IPS-18a (cell line): ENCODE results near the gene ESRRB.

Experiments used
- H3K27ac ChIP-seq: one replicate; pipeline ENCODE4 v1.5.1; 2013; ENCODE audit warnings: low read length
- H3K27me3 ChIP-seq: one replicate; pipeline ENCODE4 v1.6.1; 2013; ENCODE audit warnings: mild to moderate bottlenecking, low read length; ENCODE audit not compliant: control insufficient read depth, insufficient read depth
- H3K36me3 ChIP-seq: one replicate; pipeline ENCODE4 v1.6.1; 2013; ENCODE audit warnings: low read depth, low read length; ENCODE audit not compliant: control insufficient read depth
- H3K4me1 ChIP-seq: one replicate; pipeline ENCODE4 v1.6.1; 2013; ENCODE audit warnings: low read depth, low read length; ENCODE audit not compliant: control insufficient read depth
- H3K4me3 ChIP-seq: one replicate; pipeline ENCODE4 v1.5.1; 2013; ENCODE audit warnings: low read length
- H3K9ac ChIP-seq: one replicate; pipeline ENCODE4 v1.6.1; 2013; ENCODE audit warnings: mild to moderate bottlenecking, low read length, moderate library complexity
- H3K9me3 ChIP-seq: one replicate; pipeline ENCODE4 v1.6.1; 2013; ENCODE audit warnings: low read depth, low read length; ENCODE audit not compliant: control insufficient read depth

ESRRB gene

DNA sequence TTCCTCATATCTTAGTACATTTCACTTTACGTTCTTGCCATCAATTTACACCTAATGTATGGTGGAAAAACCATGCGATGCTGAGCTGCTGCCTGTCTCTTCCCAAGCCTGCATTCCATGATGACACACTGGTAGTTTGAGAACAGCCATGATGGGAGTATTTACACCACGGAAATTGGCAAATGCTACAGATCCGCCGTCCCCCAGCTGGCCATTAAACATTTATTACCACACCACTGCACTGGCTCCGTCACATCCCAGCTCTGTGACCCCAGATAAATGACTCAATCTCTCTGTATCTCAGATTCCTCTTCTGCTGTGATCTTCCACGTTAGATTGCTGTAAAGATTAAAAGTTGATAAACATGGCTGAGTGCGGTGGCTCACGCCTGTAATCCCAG lies 13.9 kb downstream of the ESRRB start:
- H3K9me3 ChIP-seq, result no peaks in the 10 kb centered on the region

DNA sequence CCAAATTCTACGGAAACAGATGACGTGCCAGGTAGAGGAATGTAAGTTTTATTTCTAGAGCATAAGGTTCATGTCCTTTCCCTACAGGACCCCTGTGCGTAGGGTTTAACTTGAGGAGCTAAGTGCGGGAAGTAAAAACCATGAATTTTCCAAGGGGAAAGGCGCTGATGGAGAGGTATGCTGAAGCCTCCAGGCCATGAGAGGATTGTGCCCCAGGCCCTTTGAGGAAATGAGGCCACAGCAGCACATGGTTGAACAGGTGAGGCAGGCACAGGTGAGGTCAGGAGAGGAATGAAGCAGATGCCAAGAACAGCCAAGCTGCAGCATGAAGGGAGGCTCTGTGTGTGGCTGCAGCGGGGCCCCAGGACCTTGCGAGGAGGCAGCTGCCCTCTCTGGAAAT lies 14.7 kb downstream of the ESRRB start:
- Histone ChIP-seq H3K9ac (no peak overlapping the region), H3K4me1 (peaks cover 6% of the 10 kb centered on the region), H3K27me3 (no peaks in the 10 kb centered on the region), H3K9me3 (no peaks in the 10 kb centered on the region), H3K4me3 (no peak overlapping the region), H3K36me3 (no peaks in the 10 kb centered on the region), H3K27ac (no peak overlapping the region)

More for the DNA sequence above, 13.9 kb downstream of the ESRRB start:
- no peaks in the 10 kb centered on the region for H3K36me3 ChIP-seq
- no peak overlapping the region for H3K9ac ChIP-seq
- H3K4me1 ChIP-seq, result peaks cover 6% of the 10 kb centered on the region
- H3K27ac ChIP-seq, result no peak overlapping the region
- H3K4me3 ChIP-seq, result no peak overlapping the region
- no peaks in the 10 kb centered on the region for H3K27me3 ChIP-seq

DNA sequence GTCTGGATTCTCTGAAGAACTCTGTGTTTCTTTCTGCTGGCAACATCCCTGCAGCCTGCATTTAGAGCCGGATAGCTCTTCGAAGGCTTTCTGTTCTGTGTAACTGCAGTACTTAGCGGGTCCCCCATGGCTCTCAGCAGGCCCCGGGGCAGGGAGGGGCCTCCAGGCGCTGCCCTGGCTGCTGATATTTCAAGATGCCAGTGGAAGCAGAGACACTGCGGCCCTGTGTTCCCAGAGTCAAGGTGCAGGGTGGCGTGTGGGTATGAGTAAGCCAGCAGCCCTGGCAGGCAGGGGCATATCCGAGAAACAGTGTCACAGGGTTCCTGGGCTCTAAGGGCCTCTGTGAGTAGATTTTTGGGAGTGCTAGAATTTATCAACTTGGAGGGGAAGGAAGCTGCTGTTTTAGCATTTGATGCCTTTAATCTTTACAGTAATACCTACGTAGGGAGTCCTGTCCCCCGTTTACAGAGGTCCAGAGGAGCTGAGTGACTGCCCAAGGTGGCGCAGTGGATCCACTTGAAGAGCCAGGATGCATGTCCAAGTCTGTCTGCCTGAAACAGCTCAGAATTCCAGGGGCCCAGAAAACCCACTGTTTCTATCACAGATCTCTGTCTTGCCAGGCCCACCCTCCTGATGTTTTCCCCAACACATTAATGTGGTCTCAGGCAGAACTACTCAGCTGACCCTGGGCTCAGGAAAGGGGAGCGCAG lies 16.2 kb downstream of the ESRRB start:
- Histone ChIP-seq H3K9me3 (no peaks in the 10 kb centered on the region), H3K27ac (no peak overlapping the region), H3K36me3 (no peaks in the 10 kb centered on the region), H3K4me3 (no peak overlapping the region), H3K9ac (no peak overlapping the region), H3K4me1 (peaks cover 2% of the 10 kb centered on the region), H3K27me3 (no peaks in the 10 kb centered on the region)

DNA sequence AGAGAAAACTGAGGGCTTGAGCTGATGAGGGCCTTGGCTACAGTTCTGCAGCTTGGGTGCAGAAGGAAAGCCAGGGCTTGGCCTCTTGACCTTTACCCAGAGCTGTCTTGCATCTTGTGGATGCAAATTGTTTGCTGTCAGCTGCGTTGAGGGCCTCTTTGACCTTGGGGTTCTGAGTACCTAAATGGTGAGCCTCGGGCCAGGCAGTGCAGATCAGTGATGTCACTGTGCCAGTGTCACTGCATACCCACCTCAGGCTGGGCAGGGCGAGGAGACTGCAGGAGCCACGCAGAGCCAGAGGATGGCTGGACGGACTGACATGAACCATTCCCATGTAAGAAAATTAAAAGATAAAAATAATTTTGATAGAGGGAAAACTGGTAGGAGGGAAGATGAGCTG lies 18.6 kb downstream of the ESRRB start:
- Histone ChIP-seq H3K9me3 (no peaks in the 10 kb centered on the region), H3K9ac (no peak overlapping the region), H3K4me1 (peaks cover 2% of the 10 kb centered on the region), H3K36me3 (no peaks in the 10 kb centered on the region), H3K27ac (no peak overlapping the region), H3K4me3 (no peak overlapping the region), H3K27me3 (no peaks in the 10 kb centered on the region)

DNA sequence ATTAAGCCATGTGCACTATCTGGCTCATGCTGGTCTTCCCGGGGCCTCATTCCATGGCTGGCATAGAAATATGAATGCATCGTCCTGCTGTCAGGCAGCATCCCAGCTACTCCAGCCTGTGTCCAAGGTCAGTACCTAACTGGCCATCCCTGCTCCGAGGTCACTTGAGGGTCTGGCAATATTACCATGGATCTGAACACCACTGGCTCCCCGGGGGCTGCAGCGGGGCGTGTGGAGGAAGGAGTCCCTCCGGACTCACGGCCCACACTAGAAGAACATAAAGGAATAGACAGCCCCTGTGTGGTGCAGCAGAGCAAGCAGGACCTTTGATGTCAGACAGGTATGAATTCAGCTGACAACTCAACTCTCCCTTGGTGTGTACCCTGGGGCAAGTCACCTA lies 19.2 kb downstream of the ESRRB start:
- H3K9me3 ChIP-seq, result no peaks in the 10 kb centered on the region
- H3K4me3 ChIP-seq, result no peak overlapping the region
- peaks cover 2% of the 10 kb centered on the region for H3K4me1 ChIP-seq
- no peak overlapping the region for H3K27ac ChIP-seq
- H3K27me3 ChIP-seq, result no peaks in the 10 kb centered on the region
- H3K36me3 ChIP-seq, result no peaks in the 10 kb centered on the region
- H3K9ac ChIP-seq, result no peak overlapping the region

DNA sequence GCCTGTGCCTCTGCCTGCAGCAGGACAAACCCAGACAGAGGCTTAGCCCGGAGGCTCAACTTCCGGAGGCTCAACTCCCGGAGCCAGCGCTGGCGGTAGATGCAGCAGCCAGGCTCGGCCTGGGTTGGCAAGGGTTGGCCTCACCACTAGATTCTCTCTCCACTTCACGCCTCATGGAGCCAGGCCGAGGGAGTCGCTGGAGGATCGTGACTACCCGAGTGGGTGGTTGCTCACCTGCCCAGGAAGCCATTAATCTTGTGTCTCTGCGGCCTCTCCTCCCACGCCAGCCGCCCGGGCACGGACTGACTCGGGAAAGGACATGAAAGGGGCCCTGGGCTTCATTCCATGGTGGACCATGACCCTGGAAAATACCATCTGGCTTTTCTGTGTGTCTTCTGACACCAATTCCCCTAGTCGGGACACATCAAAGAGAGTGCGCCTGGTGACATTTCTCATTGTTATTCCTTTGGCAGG lies 20.8 kb downstream of the ESRRB start:
- Histone ChIP-seq H3K27me3 (no peaks in the 10 kb centered on the region), H3K9ac (no peak overlapping the region), H3K36me3 (no peaks in the 10 kb centered on the region), H3K27ac (no peak overlapping the region), H3K4me3 (no peak overlapping the region), H3K9me3 (no peaks in the 10 kb centered on the region), H3K4me1 (peaks cover 2% of the 10 kb centered on the region)

DNA sequence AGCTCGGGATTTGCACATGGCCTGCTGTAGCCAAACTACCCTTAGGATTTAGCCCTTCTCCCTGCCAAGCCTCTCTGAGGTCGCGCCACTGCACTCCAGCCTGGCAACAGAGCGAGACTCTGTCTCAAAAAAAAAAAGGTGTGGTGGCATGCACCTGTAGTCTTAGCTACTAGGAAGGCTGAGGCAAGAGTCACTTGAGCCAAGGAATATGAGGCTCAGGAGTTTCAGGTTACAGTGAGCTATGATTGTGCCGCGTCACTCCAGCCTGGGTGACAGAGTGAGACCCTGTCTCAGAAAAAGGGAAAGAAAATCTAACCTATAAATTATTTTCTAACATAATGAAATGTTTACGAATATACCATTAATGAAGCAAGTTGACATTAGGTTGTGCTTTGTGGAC lies 29.7 kb downstream of the ESRRB start:
- H3K27me3 ChIP-seq, result no peaks in the 10 kb centered on the region
- H3K4me3 ChIP-seq, result no peak overlapping the region
- no peaks in the 10 kb centered on the region for H3K9me3 ChIP-seq
- H3K4me1 ChIP-seq, result peaks cover 8% of the 10 kb centered on the region
- no peaks in the 10 kb centered on the region for H3K36me3 ChIP-seq
- no peak overlapping the region for H3K27ac ChIP-seq
- H3K9ac ChIP-seq, result no peak overlapping the region

DNA sequence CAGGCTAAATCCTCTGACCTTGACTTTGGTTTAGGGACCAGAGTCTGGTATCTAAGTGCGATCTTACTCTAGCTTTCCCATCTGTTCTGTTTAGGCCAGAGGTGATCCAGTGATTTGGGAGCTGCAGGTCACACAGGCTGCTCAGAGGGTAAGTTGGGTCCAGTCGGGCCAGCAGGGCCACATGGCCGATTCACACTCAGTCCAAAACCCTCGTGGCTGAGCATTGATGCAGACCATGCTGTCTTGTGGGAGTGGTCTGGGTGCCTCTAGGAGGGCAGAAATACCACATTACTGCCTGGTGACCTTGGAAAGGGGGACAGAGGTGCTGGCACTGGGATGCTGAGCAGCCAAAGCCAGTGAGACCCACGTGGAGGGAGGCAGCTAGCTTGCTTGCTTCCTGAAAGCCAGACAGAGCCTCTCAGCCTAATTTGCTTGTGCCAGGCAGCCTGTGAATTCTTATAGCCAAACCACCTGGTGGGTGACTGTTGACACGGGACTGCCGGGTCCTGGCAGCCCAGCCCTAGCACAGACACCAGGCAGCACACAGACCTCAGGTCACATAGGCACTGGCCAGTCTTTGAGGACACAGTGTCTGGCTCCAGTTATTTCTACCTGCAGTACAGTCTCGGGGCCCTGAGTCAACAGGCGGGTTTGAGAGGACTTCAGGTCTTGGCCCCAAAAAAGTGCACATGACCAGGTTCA lies 31.7 kb downstream of the ESRRB start:
- H3K9me3 ChIP-seq, result no peaks in the 10 kb centered on the region
- no peak overlapping the region for H3K27ac ChIP-seq
- no peaks in the 10 kb centered on the region for H3K36me3 ChIP-seq
- H3K27me3 ChIP-seq, result no peaks in the 10 kb centered on the region
- H3K4me3 ChIP-seq, result no peak overlapping the region
- no peak overlapping the region for H3K9ac ChIP-seq
- H3K4me1 ChIP-seq, result peaks cover 8% of the 10 kb centered on the region

DNA sequence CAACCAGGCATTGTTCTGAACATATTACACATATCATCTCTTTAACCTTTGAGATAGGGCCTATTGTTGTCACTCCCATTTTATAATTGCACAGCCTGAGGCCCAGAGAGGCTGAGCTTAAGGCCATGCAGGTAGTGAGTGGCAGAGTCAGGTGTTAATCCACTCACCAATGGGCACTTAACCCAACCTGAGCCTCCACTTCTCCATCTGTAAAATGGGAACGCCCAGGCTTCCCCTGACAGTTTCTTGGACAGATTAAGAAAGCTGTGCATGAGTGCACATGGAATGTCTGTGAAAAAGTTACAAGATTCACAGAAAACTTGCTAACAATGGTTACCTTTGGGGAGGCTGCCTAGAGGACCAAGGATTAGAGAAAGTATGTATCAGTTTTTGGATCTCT lies 32.9 kb downstream of the ESRRB start:
- H3K4me1 ChIP-seq, result peaks cover 14% of the 10 kb centered on the region
- H3K36me3 ChIP-seq, result no peaks in the 10 kb centered on the region
- no peaks in the 10 kb centered on the region for H3K27me3 ChIP-seq
- no peak overlapping the region for H3K4me3 ChIP-seq
- H3K9me3 ChIP-seq, result no peaks in the 10 kb centered on the region
- H3K9ac ChIP-seq, result no peak overlapping the region
- H3K27ac ChIP-seq, result no peak overlapping the region

DNA sequence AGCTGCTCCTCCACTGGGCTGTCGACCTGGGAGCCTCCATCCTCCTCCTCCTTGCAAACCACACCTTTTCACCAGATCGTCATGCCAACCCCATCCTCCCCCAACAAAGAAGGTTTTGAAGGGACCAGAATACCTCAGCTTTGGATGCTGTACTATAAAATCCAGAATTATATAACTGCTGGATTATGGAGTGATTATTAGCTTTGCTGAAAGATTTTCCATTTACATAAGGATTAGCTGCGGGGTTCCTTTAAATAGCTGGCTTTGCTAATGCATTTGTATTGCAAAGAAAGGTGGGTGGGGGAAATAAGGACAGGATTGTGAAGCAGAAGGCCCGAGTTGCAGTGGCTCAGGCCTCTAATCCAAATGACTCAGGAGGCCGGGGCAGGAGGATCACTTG lies 36.6 kb downstream of the ESRRB start:
- no peak overlapping the region for H3K27ac ChIP-seq
- H3K27me3 ChIP-seq, result no peaks in the 10 kb centered on the region
- H3K9me3 ChIP-seq, result no peaks in the 10 kb centered on the region
- H3K9ac ChIP-seq, result no peak overlapping the region
- peaks cover 14% of the 10 kb centered on the region for H3K4me1 ChIP-seq
- no peaks in the 10 kb centered on the region for H3K36me3 ChIP-seq
- no peak overlapping the region for H3K4me3 ChIP-seq

DNA sequence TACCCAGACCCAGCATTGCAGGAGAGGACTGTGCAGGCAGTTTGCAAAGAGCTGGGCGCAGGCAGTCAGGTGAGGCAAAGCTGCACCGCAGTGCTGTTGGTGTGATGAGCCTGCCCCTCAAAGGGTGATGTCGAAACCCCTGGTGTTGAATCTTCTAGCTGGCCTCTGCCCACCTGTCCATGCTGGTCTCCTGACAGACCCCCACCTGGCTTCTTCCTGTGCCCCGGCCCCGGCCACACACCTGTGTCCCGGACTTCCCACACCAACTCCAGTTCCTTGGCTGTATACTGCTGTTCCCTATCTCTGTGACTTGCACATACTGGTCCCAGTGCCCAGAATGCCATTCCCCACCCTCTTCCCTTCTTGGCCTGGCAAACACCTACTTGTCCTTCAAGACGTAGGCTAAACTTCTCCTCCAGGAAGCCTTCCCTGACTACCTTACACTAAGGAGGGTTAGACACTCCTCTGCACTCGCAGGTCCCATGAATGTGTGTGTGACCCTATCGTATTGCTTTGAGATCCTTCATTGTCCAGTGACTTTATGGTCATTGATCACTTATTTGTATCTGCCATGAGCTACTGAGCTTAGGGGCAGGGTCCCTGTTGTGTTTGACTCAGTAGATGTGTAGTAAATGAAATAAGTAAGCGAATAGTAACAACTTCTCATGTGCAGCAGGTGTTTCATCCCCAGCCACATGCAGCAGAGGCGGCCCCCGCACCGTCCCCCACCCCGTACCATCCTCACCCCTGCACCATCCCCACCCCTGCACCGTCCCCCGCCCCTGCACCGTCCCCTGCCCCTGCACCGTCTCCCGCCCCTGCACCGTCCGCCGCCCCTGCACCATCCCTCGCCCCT lies 37.4 kb downstream of the ESRRB start:
- Histone ChIP-seq H3K36me3 (no peaks in the 10 kb centered on the region), H3K4me3 (no peak overlapping the region), H3K9ac (no peak overlapping the region), H3K4me1 (peaks cover 14% of the 10 kb centered on the region), H3K9me3 (no peaks in the 10 kb centered on the region), H3K27me3 (no peaks in the 10 kb centered on the region), H3K27ac (no peak overlapping the region)
